GM12891 (cell line): Measurements from ENCODE around the gene BTN2A1.

ENCODE experiments used
- DNase-seq: peaks from one replicate; pipeline ENCODE4 v3.0.0; 2011; ENCODE audit warnings: low spot score; ENCODE audit not compliant: insufficient read length
- FAIRE-seq: peaks from 2 replicates; lab custom pipeline; 2011; peaks lifted over from hg19 to GRCh38; lab: Jason Lieb, UNC
- PAX5 ChIP-seq: IDR thresholded peaks from 2 replicates; pipeline ENCODE4 v1.6.1; 2011; ENCODE audit warnings: low read length, moderate library complexity, mild to moderate bottlenecking; ENCODE audit not compliant: insufficient read depth, severe bottlenecking
- POLR2A ChIP-seq: IDR thresholded peaks from 2 replicates; pipeline ENCODE4 v1.6.1; 2011; ENCODE audit warnings: low read depth, low read length, control low read depth
- POLR2AphosphoS5 ChIP-seq: IDR thresholded peaks from 2 replicates; pipeline ENCODE4 v1.6.1; 2011; ENCODE audit warnings: low read depth, low read length, control low read depth
- POU2F2 ChIP-seq: IDR thresholded peaks from 2 replicates; pipeline ENCODE4 v1.6.1; 2011; ENCODE audit warnings: low read depth, mild to moderate bottlenecking, control low read depth, low read length, moderate library complexity
- SPI1 ChIP-seq: IDR thresholded peaks from 2 replicates; pipeline ENCODE4 v1.6.1; 2011; ENCODE audit warnings: low read depth, low read length, control low read depth
- TAF1 ChIP-seq: IDR thresholded peaks from 2 replicates; pipeline ENCODE4 v1.6.1; 2011; ENCODE audit warnings: low read depth, low read length, control low read depth

The BTN2A1 gene

DNA sequence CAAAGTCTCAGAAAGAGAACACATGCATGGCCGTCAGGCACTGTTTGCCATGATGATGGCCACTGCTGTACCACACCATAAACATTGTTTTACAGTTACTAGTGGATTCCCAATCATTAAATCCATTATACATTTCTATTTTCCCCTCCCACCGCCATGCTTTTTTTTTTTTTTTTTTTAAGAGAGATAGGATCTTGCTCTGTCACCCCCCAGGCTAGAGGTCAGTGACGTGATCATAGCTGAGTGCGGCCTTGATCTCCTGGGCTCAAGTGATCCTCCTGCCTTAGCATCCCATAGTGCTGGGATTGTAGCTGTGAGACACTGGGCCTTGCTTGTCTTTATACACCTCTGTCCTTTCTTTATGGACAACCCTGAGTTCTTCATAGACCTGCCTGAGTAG is 21.7 kb upstream of the BTN2A1 start:
- FAIRE-seq (no peak), DNase-seq (no peak)
- TF ChIP-seq POLR2AphosphoS5 (no peak), TAF1 (no peak), POLR2A (no peak), POU2F2 (no peak), PAX5 (no peak), SPI1 (no peak)

DNA sequence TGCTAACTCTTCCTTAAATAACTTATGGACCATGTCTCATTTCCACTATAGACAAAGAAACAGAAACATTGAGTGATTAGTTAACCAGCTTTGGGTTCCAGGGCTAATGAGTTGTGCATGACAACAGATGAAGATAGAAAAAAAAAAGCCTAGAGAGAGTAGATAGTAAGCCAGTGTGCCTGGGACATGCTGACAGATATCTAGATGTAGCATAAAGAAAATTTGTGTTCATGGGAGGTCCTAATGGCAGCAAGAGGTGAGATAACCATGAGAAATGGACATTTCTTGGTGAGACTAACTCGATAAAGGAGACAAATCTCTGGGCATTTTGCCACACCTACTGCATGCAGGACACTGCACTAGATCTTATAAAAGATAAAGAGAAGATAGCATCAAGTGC is 20.2 kb upstream of the BTN2A1 start:
- no peak for DNase-seq
- FAIRE-seq, result no peak
- TF ChIP-seq TAF1 (no peak), PAX5 (no peak), POLR2A (no peak), SPI1 (no peak), POLR2AphosphoS5 (no peak)

DNA sequence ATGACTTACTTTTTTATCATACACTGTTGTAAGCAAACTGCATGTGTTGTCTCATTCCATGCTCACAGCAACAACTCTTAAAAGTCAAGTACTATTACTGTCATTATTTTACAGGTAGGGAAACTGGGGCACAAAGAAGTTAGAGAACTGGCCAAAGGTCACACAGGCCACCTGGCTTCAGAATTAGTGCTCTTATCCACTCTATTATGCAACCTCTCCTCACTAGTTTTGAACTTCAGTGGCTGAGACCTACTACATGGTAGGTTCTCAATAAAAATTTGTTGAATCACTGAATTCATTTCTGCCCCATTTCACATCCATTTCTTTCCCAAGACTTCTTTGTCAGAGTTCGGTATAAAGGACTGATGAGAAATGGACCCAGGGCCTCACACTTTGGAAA is 19.8 kb upstream of the BTN2A1 start:
- TF ChIP-seq SPI1, result no peak
- no peak for TF ChIP-seq TAF1
- TF ChIP-seq POU2F2, result no peak
- TF ChIP-seq POLR2AphosphoS5, result no peak
- no peak for TF ChIP-seq PAX5
- TF ChIP-seq POLR2A, result no peak
- no peak for DNase-seq
- FAIRE-seq, result no peak

DNA sequence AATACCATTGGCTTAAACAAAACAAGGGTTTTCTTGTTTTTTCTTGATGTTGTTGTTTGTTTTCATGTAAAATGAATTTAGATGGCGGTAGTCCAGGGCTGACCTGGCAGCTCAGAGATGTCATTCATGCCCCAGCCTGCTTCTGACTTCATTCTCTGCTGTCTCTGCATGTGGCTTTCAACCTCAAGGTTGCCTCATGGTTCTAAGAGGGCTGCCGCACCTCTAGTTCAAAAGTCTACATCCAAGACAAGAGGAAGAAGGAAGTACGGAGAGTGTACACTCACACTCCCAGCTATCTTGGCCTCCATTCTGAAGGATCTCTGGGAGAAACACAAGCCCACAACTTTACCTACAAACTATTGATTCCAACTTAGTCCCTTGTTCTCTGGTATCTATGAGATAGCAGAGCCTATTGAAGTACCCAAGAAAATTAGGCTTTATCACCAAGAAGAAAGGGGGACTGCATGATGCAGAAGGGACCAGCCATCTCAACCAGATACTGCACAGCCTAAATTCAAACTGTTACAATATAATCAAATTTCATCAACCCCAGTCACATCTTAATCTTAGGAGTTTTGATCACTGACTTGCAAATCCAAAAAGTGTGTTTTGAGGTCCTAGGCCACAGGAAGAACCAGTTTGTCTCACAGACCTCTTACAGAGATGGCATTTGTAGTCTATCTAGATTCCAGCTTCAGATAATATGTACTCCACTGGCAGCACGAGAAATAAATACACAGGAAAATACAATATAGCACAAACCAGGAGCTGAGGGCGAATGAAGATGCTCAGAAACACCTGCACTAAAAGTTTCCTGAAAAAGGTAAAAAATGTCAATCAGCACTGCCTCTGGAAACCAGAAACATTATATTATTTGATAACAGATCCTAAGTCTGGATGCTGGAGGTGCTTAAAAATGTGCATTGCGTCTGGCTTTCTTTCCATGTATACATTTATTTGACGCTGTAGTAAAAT is 18.3 kb upstream of the BTN2A1 start:
- no peak for TF ChIP-seq POLR2AphosphoS5
- no peak for TF ChIP-seq POLR2A
- TF ChIP-seq PAX5, result no peak
- no peak for TF ChIP-seq TAF1
- no peak for TF ChIP-seq SPI1
- no peak for TF ChIP-seq POU2F2
- DNase-seq, result no peak
- no peak for FAIRE-seq

DNA sequence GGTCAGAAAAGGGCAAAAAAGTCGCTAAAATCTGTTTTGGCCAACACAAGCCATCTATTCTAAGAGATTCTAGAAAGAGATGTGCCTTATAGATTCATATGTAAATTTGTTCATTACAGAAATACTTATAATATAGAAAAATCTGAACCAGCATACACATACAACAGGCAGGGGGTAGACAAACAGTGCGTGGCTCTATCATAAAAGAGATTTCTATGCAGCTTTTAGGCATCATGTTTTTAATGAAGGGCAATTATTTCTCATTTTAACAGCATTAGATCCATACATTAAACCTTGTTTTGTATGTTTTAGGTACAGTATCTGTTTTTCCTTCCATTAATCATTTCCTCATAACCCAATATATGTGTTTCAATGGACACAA is 16.8 kb upstream of the BTN2A1 start:
- DNase-seq, result no peak
- no peak for FAIRE-seq
- TF ChIP-seq SPI1 (no peak), PAX5 (no peak), POLR2A (no peak), POU2F2 (no peak), TAF1 (no peak), POLR2AphosphoS5 (no peak)

DNA sequence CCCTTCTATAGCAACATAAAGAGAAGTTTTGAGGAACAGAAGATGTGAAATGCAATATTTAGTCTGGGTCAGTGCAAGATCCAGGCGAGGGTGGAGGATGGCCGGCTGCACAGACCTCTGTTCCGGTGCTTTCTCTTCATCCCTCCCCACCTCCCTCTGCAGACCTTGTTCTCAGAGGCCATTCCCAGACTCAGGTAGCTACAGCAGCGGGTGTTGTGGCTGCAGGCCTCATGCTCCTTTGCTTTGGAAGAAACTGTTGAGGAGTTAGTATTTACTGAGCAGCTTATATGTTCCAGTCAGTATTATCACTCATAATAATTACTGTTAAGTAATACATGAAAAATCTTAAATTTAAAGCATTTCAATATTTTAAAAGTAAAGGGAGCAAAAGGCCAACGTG is 15.8 kb upstream of the BTN2A1 start:
- TF ChIP-seq TAF1 (no peak), POLR2AphosphoS5 (no peak), SPI1 (no peak), PAX5 (no peak), POU2F2 (no peak), POLR2A (no peak)
- FAIRE-seq, result no peak

DNA sequence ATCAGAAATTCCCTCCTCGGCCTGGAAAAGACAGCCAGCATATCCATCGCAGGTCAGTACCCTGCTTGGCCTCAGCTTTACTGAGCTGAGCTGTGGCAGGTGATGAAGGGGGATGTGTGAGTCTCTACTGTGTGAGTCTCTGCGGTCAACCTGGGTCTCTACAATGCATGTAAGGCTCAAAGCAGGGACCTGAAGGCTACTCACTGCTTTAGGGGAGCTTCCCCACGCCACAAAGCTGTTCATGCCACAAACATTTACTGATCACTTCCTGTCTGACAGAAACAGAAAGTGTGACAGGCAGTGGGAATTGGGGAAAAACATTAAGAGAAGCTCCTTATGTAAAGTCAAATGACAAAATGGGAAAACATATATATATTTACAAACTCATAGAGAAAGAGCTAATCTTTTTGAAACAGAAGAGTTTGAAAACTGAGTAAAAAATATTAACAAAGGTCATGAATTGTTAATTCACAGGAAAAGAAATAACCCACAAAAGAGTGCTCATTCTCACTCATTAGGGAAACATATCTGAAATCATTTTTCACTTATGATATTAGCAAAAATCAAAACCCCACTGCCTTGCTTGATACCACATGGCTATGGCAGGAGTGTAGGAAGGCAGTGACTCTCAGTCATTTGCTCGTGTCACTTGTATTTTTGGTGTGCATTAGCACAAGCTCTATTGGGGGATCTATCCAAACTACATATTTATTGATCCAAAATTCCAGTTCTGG is 11.7 kb upstream of the BTN2A1 start:
- DNase-seq, result no peak
- peak; percentile 66 for FAIRE-seq
- TF ChIP-seq SPI1, result peak; percentile 78
- TF ChIP-seq TAF1, result no peak

More for the DNA sequence above, 15.8 kb upstream of the BTN2A1 start:
- DNase-seq, result no peak

DNA sequence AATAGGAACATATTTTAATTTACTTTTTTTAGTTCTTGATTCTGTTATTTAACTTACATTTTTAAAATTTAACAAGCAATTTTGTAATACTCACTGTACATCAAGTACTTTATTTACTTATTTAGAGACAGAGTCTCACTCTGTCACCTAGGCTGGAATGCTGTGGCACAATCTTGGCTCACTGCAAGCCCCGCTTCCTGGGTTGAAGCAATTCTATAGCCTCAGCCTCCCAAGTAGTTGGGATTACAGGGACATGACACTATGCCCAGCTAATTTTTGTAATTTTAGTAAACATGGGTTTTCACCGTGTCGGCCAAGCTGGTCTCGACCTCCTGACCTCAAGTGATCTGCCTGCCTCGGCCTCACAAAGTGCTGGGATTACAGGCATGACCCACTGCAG is 10.5 kb upstream of the BTN2A1 start:
- no peak for DNase-seq
- no peak for FAIRE-seq
- TF ChIP-seq POLR2AphosphoS5 (no peak), TAF1 (no peak), POLR2A (no peak), POU2F2 (no peak), PAX5 (no peak), SPI1 (no peak)

DNA sequence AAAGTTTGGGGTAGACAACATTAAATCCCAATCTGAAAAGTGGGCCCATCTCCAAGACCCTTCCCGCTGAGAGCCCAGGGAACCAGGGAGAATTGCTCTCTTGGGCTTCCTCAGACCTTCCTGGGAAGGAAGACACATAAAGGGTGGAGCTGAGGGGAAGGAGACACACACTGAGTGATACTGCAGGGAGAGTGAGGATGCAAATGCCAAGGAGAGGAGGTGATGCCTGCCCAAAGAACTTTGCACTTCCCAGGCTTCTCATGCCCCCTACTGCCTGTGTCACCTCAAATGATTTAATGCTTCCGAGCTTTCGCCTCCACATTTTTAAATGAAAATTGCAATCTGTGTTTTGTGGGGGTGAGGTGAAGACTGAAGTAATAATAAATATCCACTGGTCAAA is 7.5 kb upstream of the BTN2A1 start:
- TF ChIP-seq POLR2AphosphoS5 (no peak), POU2F2 (no peak), PAX5 (no peak), POLR2A (no peak), SPI1 (no peak), TAF1 (no peak)
- DNase-seq, result no peak
- FAIRE-seq, result no peak
